ENCODE results near the gene C12orf57.
A peak's percentile ranks its signal among the peaks of the same experiment; 100 is the strongest.

C12orf57 gene

GRCh38 chr12:6953442-6954315, 9.9 kb downstream of the C12orf57 start:
- peak; percentile 71 for DNase-seq (ENCODE audit: low spot score)

DNA sequence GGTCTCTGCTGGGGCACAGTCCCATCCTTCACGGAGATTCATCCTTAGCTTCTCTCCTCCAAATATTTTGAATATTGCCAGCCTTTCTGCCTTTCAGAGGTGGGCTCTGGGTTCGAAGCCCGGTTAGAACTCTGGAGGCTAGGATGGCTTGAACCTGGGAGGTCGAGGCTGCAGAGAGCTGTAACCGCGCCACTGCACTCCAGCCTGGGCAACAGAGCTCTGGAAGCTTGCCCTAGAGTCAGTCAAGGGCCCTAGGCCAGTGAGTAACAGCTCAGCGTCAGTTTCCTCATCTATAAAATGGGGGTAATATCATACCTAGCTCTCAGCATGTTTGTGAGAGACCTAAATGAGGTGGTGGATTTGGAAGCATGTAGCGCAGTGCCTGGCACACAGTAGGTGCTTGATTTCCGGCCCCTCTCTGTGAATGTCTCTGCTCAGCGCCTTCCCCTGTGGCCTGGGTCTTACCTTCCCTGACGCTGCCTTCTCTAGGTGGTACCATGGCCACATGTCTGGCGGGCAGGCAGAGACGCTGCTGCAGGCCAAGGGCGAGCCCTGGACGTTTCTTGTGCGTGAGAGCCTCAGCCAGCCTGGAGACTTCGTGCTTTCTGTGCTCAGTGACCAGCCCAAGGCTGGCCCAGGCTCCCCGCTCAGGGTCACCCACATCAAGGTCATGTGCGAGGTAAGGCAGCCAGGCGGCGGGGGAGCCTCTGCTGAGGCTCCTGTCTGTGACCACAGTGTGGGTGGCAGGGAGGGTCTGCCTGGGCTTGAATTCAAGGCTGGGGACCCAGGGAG, 10.7 kb downstream of the C12orf57 start:
- DNase-seq (ENCODE audit: low spot score): no peak

GRCh38 chr12:6955108-6956020, 11.5 kb downstream of the C12orf57 start:
- DNase-seq (ENCODE audit: low spot score): no peak

DNA sequence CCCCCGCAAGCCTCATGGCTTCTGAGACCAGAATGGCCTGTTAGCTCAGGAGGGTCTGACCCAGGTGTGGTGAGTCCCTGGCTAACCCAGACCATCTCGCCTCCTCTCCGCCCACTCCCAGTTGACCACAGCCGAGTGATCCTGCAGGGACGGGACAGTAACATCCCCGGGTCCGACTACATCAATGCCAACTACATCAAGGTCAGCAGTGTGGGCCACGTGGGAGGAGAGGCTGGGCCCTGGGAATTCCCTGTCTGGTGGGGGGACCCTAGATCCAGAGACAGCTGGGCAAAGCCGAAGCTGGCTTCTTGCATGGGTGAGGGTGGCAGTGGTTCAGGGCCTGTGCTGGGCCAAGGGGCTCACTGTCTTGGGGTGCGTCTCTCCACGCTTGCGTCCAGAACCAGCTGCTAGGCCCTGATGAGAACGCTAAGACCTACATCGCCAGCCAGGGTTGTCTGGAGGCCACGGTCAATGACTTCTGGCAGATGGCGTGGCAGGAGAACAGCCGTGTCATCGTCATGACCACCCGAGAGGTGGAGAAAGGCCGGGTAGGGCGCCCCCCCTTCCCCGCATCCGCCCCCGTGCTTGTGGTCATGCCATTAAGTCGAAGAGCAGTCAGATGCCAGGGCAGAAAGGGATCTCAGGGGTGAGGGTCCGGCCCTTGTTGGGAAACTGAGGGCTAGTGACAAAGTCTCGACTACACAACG, 12.4 kb downstream of the C12orf57 start:
- no peak for DNase-seq (ENCODE audit: low spot score)

GRCh38 chr12:6957151-6957701, 13.4 kb downstream of the C12orf57 start:
- no peak for DNase-seq (ENCODE audit: low spot score)

DNA sequence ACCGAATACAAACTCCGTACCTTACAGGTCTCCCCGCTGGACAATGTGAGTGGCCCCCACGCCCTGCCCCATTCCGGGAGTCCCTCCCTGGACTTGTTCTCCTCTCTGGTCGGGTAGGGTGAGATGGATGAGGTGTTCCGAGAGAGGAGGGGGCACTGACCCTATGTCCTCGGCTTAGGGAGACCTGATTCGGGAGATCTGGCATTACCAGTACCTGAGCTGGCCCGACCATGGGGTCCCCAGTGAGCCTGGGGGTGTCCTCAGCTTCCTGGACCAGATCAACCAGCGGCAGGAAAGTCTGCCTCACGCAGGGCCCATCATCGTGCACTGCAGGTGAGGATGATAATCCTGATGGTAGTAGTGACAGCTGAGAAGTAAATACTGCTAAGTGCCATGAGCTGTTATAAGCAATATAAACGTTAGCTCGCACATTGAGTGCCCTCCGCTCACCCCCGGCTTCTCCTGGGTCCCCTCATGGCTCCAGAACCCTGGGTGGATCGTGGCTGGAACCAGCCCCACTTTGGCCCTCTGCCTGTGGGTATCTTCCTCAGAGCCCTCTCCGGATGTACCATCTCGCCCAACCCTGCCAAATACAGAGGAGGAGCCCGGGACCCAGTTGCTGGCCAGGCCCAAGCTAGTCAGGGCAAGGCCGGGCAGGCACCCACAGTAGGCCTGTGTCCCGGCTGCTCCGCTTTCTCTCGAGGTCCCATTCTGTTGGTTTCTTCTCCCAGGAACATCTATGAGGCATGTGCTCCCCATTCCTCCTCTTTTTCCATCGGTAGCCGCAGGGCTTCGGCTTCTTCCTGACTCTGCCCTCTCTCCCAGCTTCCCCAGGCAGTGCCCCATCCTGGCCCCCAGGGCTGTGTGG, 14.2 kb downstream of the C12orf57 start:
- DNase-seq (ENCODE audit: low spot score): no peak

DNA sequence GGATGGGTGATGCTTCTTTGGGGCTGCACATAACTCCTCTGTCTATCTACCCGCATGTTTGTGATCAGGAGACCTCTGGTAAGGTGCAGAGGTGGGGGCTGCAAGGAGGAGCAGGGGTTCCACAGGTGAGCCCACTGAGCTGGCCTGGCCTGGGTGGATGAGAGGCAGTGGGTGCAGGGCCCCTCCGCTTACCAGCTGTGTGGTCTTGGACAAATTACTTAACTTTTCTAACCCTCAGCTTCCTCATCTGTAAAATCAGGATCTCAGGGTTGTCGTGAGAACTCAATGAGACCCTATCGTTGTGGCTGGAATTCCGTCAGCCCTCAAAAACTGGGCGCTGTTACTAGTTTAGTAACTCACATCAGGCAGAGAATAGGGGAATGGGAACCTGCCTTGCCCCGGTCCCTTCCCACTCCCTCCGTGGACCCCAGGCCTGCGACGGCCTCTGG, 14.8 kb downstream of the C12orf57 start:
- DNase-seq (ENCODE audit: low spot score): no peak

DNA sequence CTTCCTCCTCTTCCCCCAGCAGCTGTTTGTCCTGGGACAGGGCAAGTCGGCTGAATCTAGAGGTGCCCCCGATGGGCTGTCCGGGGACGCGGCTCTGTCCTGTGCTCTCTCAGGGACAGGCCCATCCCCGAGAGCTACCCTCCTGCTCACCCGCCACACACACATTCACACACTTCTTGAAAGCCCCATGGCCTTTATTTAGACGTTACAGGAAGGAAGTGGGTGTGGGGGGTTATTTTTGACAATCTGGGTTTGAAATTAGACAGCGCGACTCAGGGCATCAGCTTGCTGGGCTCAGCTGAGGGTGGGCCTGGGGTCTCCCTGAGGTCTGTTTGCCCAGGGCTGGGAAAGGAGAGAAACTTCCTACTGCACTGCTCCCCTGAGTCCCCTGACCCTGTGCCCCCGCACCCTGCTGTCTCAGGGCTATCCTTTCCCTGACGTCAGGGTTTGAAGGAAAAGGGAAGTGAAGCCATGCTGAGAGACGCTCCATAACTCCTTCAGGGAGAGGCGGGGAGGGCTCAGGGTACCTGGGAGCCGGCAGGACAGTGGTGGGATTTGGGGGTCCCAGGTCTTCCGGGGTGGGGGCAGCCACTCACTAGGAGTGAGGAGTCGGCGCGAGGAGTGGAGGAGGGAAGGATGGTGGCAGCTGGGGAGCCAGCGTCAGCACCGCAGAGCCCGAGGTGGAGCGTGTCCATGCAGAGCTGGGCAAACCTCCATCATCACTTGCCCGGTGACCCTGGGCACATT, 15.4 kb downstream of the C12orf57 start:
- no peak for DNase-seq (ENCODE audit: low spot score)

DNA sequence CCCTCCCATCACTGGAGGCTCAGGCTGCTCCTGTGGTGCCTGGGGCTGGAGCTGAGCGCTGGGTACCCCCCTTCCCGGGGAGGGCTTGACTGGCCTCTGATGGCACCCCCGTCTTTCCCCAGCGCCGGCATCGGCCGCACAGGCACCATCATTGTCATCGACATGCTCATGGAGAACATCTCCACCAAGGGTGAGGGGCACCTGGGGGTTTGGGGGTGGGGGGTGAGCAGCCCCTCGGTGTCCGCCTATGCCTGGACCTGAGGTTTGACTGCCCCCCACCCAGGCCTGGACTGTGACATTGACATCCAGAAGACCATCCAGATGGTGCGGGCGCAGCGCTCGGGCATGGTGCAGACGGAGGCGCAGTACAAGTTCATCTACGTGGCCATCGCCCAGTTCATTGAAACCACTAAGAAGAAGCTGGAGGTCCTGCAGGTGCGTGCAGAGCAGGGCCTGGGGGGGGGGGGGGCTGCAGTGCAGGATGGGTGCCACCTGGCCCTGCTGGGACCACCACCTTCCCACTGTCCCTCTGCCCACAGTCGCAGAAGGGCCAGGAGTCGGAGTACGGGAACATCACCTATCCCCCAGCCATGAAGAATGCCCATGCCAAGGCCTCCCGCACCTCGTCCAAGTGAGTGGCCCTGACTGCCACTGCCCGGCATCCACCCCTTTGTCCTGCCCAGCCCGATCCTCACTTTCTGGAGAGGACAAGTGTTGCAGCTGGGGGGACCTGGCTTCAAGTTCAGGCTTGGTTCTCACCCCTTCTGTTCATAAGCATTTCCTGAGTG, 16.2 kb downstream of the C12orf57 start:
- no peak for DNase-seq (ENCODE audit: low spot score)

GRCh38 chr12:6960593-6961277, 16.9 kb downstream of the C12orf57 start:
- DNase-seq (ENCODE audit: low spot score): no peak

DNA sequence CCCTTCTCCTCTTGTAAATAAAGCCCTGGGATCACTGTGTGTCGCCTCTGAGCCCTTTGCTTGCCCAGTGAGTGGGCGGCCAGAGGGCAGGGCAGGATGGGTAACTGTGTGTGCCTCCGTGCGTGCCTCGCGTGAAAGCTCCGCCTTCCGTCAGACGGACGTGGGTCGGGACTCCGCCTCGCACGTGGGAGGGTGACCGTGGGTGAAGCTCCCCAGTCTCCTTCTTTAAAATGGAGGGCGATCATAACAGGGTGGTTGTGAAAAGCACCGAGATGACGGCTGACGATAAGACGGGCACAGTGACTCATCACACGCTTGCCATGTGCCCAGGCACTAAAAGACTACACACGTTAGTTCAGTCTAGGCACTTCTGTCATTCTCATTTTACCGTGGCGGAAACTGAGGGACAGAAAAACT, 17.5 kb downstream of the C12orf57 start:
- no peak for DNase-seq (ENCODE audit: low spot score)

DNA sequence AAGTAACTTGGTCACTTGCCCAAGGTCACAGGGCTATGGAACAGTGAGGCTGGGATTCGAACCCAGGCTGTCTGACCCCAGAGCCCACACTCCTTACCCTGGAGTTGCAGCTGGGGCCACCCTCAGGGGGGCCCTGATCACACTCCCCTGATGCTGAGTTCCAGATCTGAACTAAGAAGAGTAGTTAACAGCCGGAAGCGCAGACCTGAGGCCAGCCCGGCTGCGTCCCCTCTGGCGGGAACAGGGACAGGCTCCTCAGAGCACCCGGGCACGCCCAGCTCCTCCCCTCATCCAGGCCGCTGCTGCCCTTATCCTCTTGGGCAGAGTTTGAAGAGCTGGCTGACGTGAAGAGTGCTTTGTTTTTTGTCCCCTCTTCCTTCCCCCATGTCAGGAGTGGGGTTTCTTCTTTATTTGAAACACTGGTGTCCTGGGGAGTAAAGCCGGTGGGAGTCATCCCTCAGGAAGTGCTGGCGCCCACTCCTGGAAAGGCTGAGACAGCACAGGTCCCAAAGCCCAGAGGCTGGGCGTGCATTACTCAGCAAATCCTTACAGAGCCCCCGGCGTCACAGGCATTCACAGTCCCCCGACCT, 18.0 kb downstream of the C12orf57 start:
- no peak for DNase-seq (ENCODE audit: low spot score)

DNA sequence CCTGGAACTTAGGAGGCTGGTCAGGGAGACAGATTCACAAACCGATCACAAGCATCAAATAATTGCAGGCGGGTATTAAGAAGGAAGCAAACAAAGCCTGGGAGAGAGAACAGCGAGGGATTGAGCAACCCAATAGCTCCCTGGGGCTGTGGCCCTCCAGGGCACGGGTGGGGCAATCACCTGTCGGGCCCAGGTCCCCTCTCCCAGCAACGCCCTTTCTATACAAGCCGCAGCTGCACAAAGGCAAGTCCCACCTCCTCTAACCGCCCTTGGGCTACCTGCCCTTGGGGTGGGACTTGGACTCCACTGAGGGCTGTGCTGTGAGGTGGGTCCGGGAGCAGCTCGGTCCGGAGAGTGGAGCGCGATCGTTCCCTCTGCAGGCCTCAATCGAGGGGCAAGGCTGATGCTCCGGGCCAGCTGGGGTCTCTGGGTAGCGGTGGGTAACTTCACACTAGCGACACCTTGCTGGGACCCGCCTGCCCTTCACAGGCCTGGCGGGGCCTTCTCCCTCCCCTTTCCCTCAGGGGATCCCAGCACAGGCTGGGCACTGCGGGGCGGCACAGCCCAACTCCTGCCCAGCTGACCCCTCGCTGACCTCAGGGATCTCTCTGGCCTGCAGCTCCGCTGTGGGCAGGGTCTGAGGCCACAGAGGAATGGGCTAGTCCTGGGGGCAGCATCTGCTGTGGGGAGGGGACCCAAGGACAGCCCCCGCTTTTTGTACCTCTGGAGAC, 18.6 kb downstream of the C12orf57 start:
- DNase-seq (ENCODE audit: low spot score): no peak

- no peak for DNase-seq (ENCODE audit: low spot score)
Observed at GRCh38 chr12:6963016-6963731, 19.4 kb downstream of the C12orf57 start.

DNA sequence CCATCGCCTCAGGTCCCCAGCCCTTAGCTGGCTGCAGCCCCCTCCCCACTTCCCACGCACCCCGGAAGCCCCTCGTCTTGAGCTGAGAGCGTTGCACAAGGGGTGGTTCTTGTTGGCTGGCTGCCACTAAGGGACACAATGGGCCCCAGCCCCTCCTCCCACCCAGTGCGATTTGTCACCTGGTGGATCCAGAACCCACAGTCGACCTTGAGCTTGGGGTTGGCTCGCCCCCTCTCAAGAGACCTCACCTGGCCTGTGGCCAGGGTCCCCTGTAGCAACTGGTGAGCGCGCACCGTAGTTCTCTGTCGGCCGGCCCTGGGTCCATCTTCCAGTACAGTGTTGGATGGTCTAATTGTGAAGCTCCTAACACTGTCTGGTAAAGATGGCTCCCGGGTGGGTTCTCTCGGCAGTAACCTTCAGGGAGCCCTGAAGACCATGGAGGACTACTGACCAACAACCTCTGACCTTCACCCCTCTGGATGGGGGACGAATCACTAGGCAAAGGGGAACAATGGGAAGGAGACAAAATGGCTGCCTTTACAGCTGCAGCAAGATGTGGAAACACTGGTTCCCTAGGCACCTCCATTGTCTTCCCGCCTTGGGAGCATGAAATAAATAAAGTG, 20.1 kb downstream of the C12orf57 start:
- DNase-seq (ENCODE audit: low spot score): no peak

DNA sequence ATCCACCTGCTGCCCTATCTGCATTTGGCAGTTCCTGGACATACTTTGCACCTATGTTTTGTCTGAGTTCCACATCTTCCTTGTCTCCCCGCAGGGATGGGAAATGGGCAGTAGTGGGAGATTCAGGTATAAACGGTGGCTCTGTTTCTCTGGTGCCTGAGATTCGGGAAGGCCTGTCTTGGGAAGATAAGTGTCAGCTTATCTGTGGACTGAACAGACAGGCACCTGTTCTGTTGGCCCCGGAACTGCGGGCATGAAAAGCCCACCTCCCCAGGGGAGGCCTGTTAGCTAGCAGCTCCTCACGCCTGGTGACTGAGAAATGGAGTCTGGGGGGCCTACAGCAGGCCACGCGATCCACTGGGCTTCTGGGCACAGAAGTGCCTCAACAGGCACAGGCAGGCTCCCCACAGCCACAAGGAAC, 20.8 kb downstream of the C12orf57 start:
- DNase-seq (ENCODE audit: low spot score): no peak

Measured in Ammon's horn (tissue), 1 donor.